H9 (cell line): ENCODE measurements around the gene MAN1A1. TPM values are rescaled to one million over a fixed set of nuclear protein-coding genes. Genes with fewer than 3 reads are reported as not detected.

Experiments
- DNase-seq: peaks from one replicate; pipeline ENCODE4 v3.0.0-alpha.2; 2017
- H2AFZ ChIP-seq: one replicate; pipeline ENCODE4 v1.6.1; 2013; ENCODE audit warnings: mild to moderate bottlenecking, low read length, control low read depth, moderate library complexity
- H2AK5ac ChIP-seq: 2 replicates; pipeline ENCODE4 v1.6.1; 2013; ENCODE audit warnings: low read length, control low read depth, mixed read lengths; ENCODE audit not compliant: insufficient read length
- H2BK120ac ChIP-seq: one replicate; pipeline ENCODE4 v1.6.1; 2013; ENCODE audit warnings: low read depth, mild to moderate bottlenecking, low read length, control low read depth, inconsistent platforms; ENCODE audit not compliant: poor library complexity, severe bottlenecking
- H2BK12ac ChIP-seq: 2 replicates; pipeline ENCODE4 v1.6.1; 2013; ENCODE audit warnings: low read length, control low read depth, mixed read lengths, low read depth; ENCODE audit not compliant: insufficient read length
- H2BK15ac ChIP-seq: 2 replicates; pipeline ENCODE4 v1.6.1; 2013; ENCODE audit warnings: low read depth, low read length, control low read depth
- H2BK20ac ChIP-seq: one replicate; pipeline ENCODE4 v1.6.1; 2013; ENCODE audit warnings: low read depth, mild to moderate bottlenecking, low read length, control low read depth, inconsistent platforms; ENCODE audit not compliant: poor library complexity, severe bottlenecking
- H2BK5ac ChIP-seq: 2 replicates; pipeline ENCODE4 v1.6.1; 2013; ENCODE audit warnings: low read length, control low read depth, mixed read lengths; ENCODE audit not compliant: insufficient read length
- H3K14ac ChIP-seq: 2 replicates; pipeline ENCODE4 v1.6.1; 2013; ENCODE audit warnings: low read length, control low read depth; ENCODE audit not compliant: insufficient read depth
- H3K18ac ChIP-seq: 2 replicates; pipeline ENCODE4 v1.6.1; 2013; ENCODE audit warnings: low read depth, mild to moderate bottlenecking, mixed read lengths, low read length, control low read depth; ENCODE audit not compliant: insufficient read length
- H3K23ac ChIP-seq: 2 replicates; pipeline ENCODE4 v1.6.1; 2013; ENCODE audit warnings: low read length, control low read depth, mixed read lengths, low read depth; ENCODE audit not compliant: insufficient read length
- H3K23me2 ChIP-seq: 2 replicates; pipeline ENCODE4 v1.6.1; 2013; ENCODE audit warnings: low read depth, mild to moderate bottlenecking, mixed read lengths, low read length, control low read depth; ENCODE audit not compliant: insufficient read length, poor library complexity, severe bottlenecking
- H3K27ac ChIP-seq: 2 replicates; pipeline ENCODE4 v1.5.1; 2013; ENCODE audit warnings: low read length, control low read depth, mixed read lengths, low read depth; ENCODE audit not compliant: insufficient read length
- H3K27me3 ChIP-seq: 2 replicates; pipeline ENCODE4 v1.6.1; 2013; ENCODE audit warnings: low read length, control low read depth, inconsistent platforms; ENCODE audit not compliant: insufficient read depth
- H3K4ac ChIP-seq: 2 replicates; pipeline ENCODE4 v1.6.1; 2013; ENCODE audit warnings: low read depth, mild to moderate bottlenecking, control low read depth, inconsistent platforms, low read length, moderate library complexity
- H3K4me1 ChIP-seq: 2 replicates; pipeline ENCODE4 v1.6.1; 2013; ENCODE audit warnings: low read length, control low read depth, inconsistent platforms; ENCODE audit not compliant: insufficient read depth
- H3K4me2 ChIP-seq: 2 replicates; pipeline ENCODE4 v1.6.1; 2013; ENCODE audit warnings: low read length, control low read depth, mixed read lengths; ENCODE audit not compliant: insufficient read length, insufficient read depth
- H3K56ac ChIP-seq: 2 replicates; pipeline ENCODE4 v1.6.1; 2013; ENCODE audit warnings: low read depth, mild to moderate bottlenecking, mixed read lengths, low read length, control low read depth; ENCODE audit not compliant: insufficient read length
- H3K79me1 ChIP-seq: 2 replicates; pipeline ENCODE4 v1.6.1; 2013; ENCODE audit warnings: low read depth, mild to moderate bottlenecking, moderate library complexity, low read length, control low read depth, inconsistent platforms; ENCODE audit not compliant: insufficient read depth, poor library complexity, severe bottlenecking
- H3K79me2 ChIP-seq: 2 replicates; pipeline ENCODE4 v1.6.1; 2013; ENCODE audit warnings: low read length, control low read depth, inconsistent platforms; ENCODE audit not compliant: insufficient read depth
- H3K9ac ChIP-seq: 2 replicates; pipeline ENCODE4 v1.6.1; 2013; ENCODE audit warnings: low read length, control low read depth, mixed read lengths; ENCODE audit not compliant: insufficient read length; ENCODE audit errors: extremely low read depth
- H3K9me3 ChIP-seq: one replicate; pipeline ENCODE4 v1.6.1; 2013; ENCODE audit warnings: low read depth, low read length, inconsistent platforms; ENCODE audit not compliant: control insufficient read depth
- H3T11ph ChIP-seq: one replicate; pipeline ENCODE4 v1.6.1; 2013; ENCODE audit warnings: mild to moderate bottlenecking, low read length, control low read depth, inconsistent platforms
- H4K20me1 ChIP-seq: one replicate; pipeline ENCODE4 v1.6.1; 2013; ENCODE audit not compliant: control insufficient read depth, insufficient read length, insufficient read depth
- H4K5ac ChIP-seq: 2 replicates; pipeline ENCODE4 v1.6.1; 2013; ENCODE audit warnings: low read depth, mild to moderate bottlenecking, mixed read lengths, low read length, control low read depth; ENCODE audit not compliant: insufficient read length
- H4K8ac ChIP-seq: replicated peaks from 2 replicates; pipeline ENCODE4 v1.6.1; 2013; ENCODE audit warnings: low read length, control low read depth, mixed read lengths, low read depth; ENCODE audit not compliant: insufficient read length
- H4K91ac ChIP-seq: 2 replicates; pipeline ENCODE4 v1.6.1; 2013; ENCODE audit warnings: low read depth, mild to moderate bottlenecking, moderate library complexity, mixed read lengths, low read length, control low read depth; ENCODE audit not compliant: insufficient read length
- H3K27ac Mint-ChIP-seq, 3 experiments: 2 replicates in 2 of 3; 3 replicates in 1 of 3; pipeline ENCODE4 v1.8.0; 2020 to 2021; ENCODE audit warnings: mixed read lengths in 3 of 3, mild to moderate bottlenecking in 1 of 3, moderate library complexity in 1 of 3
- H3K27me3 Mint-ChIP-seq: 2 replicates; pipeline ENCODE4 v1.8.0; 2021; ENCODE audit warnings: low read depth, mild to moderate bottlenecking, moderate library complexity, mixed read lengths
- H3K36me3 Mint-ChIP-seq, 3 experiments: 2 replicates in 2 of 3; 3 replicates in 1 of 3; pipeline ENCODE4 v1.8.0; 2020 to 2021; ENCODE audit warnings: low read depth in 3 of 3, mixed read lengths in 3 of 3; ENCODE audit not compliant: insufficient read depth in 1 of 3
- H3K4me1 Mint-ChIP-seq, 2 experiments: 2 replicates each; pipeline ENCODE4 v1.8.0; 2020; ENCODE audit warnings: mixed read lengths in 2 of 2
- H3K4me3 Mint-ChIP-seq, 2 experiments: 2 replicates in 1 of 2; 3 replicates in 1 of 2; pipeline ENCODE4 v1.8.0; 2020 to 2021; ENCODE audit warnings: mild to moderate bottlenecking in 2 of 2, mixed read lengths in 2 of 2, moderate library complexity in 1 of 2
- H3K9me3 Mint-ChIP-seq, 2 experiments: 2 replicates in 1 of 2; 3 replicates in 1 of 2; pipeline ENCODE4 v1.8.0; 2020; ENCODE audit warnings: mild to moderate bottlenecking in 2 of 2, mixed read lengths in 2 of 2, moderate library complexity in 1 of 2
- CTCF ChIP-seq: fragments of 200-600 bp; sonication (generic); conservative IDR thresholded peaks from 3 replicates; pipeline ENCODE4 v1.8.0; 2021; ENCODE audit warnings: antibody characterized with exemption, mild to moderate bottlenecking
- WGBS: extraction: QIAGEN DNeasy Blood & Tissue Kit; methylation state at CpG from one replicate; pipeline ENCODE4 v1.1.7; 2013; ENCODE audit warnings: missing lambda C conversion rate, low lambda C conversion rate, mixed read lengths; ENCODE audit not compliant: insufficient read length; ENCODE audit errors: extremely low coverage; 5-methylcytosine and 5-hydroxymethylcytosine counted together
- total RNA-seq: library from RNA; stranded (reverse); gene quantifications from 2 replicates; pipeline ENCODE4 v1.2.1, GENCODE V29; 2021

The MAN1A1 gene
- total RNA-seq, 1 experiment from 2014 or later = 1.6 TPM

GRCh38 chr6:119308991-119309657, 40.4 kb downstream of the MAN1A1 start:
- no peak overlapping the region for H4K5ac ChIP-seq
- no peak overlapping the region for H3K4me3 Mint-ChIP-seq
- WGBS = no CpG with 5 or more reads among the region's 4 CpGs

More at GRCh38 chr6:119308991-119309657, 40.4 kb downstream of the MAN1A1 start:
- no peak overlapping the region for H2BK5ac ChIP-seq
- no peak overlapping the region for H2BK120ac ChIP-seq
- H3K4ac ChIP-seq = no peak overlapping the region
- no peak overlapping the region for H2AFZ ChIP-seq
- H3K79me2 ChIP-seq = no peaks in the 10 kb centered on the region
- no peak overlapping the region for H3K23ac ChIP-seq
- no peak overlapping the region for H3K4me2 ChIP-seq
- H3K27me3 Mint-ChIP-seq = no peaks in the 10 kb centered on the region
- no peaks in the 10 kb centered on the region; the same call in 1 of the 2 replicates for H3K4me1 ChIP-seq
- H4K20me1 ChIP-seq = no peaks in the 10 kb centered on the region
- no peaks in the 10 kb centered on the region for H3K79me1 ChIP-seq
- H3K4me1 Mint-ChIP-seq = peaks cover 3 to 8% of the 10 kb centered on the region in 2 experiments; a peak in 2 of 4 replicates
- no peak overlapping the region for H3T11ph ChIP-seq
- no peak overlapping the region for H4K8ac ChIP-seq
- DNase-seq = no peak
- H2BK12ac ChIP-seq = no peak overlapping the region
- H3K14ac ChIP-seq = no peak overlapping the region
- peak overlapping the region in 1 of 3 experiments; percentile 54; a peak in 2 of 7 replicates for H3K27ac Mint-ChIP-seq
- no peaks in the 10 kb centered on the region for H3K9me3 ChIP-seq
- no peak overlapping the region for H3K9ac ChIP-seq
- peak overlapping the region; percentile 11 for H3K27ac ChIP-seq
- no peak overlapping the region for H2BK15ac ChIP-seq
- H2BK20ac ChIP-seq = no peak overlapping the region
- H3K9me3 Mint-ChIP-seq = no peaks in the 10 kb centered on the region
- no peaks in the 10 kb centered on the region for H3K27me3 ChIP-seq
- H4K91ac ChIP-seq = no peak overlapping the region
- H2AK5ac ChIP-seq = no peak overlapping the region
- no peaks in the 10 kb centered on the region for H3K36me3 Mint-ChIP-seq
- TF ChIP-seq CTCF = no peak
- H3K23me2 ChIP-seq = no peaks in the 10 kb centered on the region
- no peak overlapping the region for H3K18ac ChIP-seq
- H3K56ac ChIP-seq = no peak overlapping the region
